Upper lobe of left lung (tissue), 6 donors: Measurements from ENCODE around the gene AURKAIP1. TPM values are rescaled to one million over a fixed set of nuclear protein-coding genes. Genes with fewer than 3 reads are reported as not detected.
A peak's percentile ranks its signal among the peaks of the same experiment; 100 is the strongest.
"Not testable (repeated sequence)": the region's sequence is repeated elsewhere in the genome, so short reads cannot be mapped to it uniquely, and the experiment has no call there.

Experiments used
- ATAC-seq, 2 donors: fragments of 200-7000 bp; cut with Tn5 transposase; one replicate each; pipeline ENCODE4 v1.9.1; 2022; ENCODE audit warnings: mild to moderate bottlenecking in 2 of 2, moderate library complexity in 2 of 2; ENCODE audit not compliant: low FRiP score in 2 of 2
- DNase-seq, 2 donors: peaks; one replicate each; pipeline ENCODE4 v3.0.0-alpha.2; 2019 to 2020
- H3K27ac ChIP-seq, 4 donors: fragments of 200-600 bp; sonication (generic); one replicate each; pipeline ENCODE4 v1.5.1; 2016 to 2019
- H3K27me3 ChIP-seq, 4 donors: fragments of 200-600 bp; sonication (generic); one replicate each; pipeline ENCODE4 v1.5.1; 2017 to 2019
- H3K36me3 ChIP-seq, 4 donors: fragments of 200-600 bp; sonication (generic); one replicate each; pipeline ENCODE4 v1.5.1; 2016 to 2019
- H3K4me1 ChIP-seq, 4 donors: fragments of 200-600 bp; sonication (generic); one replicate each; pipeline ENCODE4 v1.5.1; 2018 to 2019
- H3K4me3 ChIP-seq, 4 donors: fragments of 200-600 bp; sonication (generic); one replicate each; pipeline ENCODE4 v1.5.1; 2017 to 2019; ENCODE audit warnings: mild to moderate bottlenecking in 2 of 4, moderate library complexity in 1 of 4
- H3K9me3 ChIP-seq, 4 donors: fragments of 200-600 bp; sonication (generic); one replicate each; pipeline ENCODE4 v1.5.1; 2018 to 2019
- CTCF ChIP-seq, 6 experiments: fragments of 450-650 bp in 4 of 6; fragments of 200-600 bp in 2 of 6; sonication (generic) in 2 of 6; IDR thresholded peaks; one replicate each; pipeline ENCODE4 v1.5.1; 2016 to 2019; ENCODE audit warnings: antibody characterized with exemption in 6 of 6
- EP300 ChIP-seq, 4 donors: sonication (generic); formaldehyde crosslinking; IDR thresholded peaks; one replicate each; pipeline ENCODE4 v1.5.1; 2017; ENCODE audit warnings: antibody characterized with exemption in 4 of 4, control low read depth in 2 of 4
- POLR2A ChIP-seq, 4 donors: fragments of 450-650 bp; IDR thresholded peaks; one replicate each; pipeline ENCODE4 v1.5.1; 2016 to 2017; ENCODE audit warnings: antibody characterized with exemption in 4 of 4, mild to moderate bottlenecking in 2 of 4
- POLR2AphosphoS5 ChIP-seq, 2 donors: sonication (generic); formaldehyde crosslinking; IDR thresholded peaks; one replicate each; pipeline ENCODE4 v1.5.1; 2017; ENCODE audit warnings: antibody characterized with exemption in 2 of 2
- WGBS, 2 donors: methylation state at CpG; one replicate each; pipeline ENCODE4 v1.1.5; 2017 to 2018; 5-methylcytosine and 5-hydroxymethylcytosine counted together
- total RNA-seq, 6 donors: library from RNA; depleted of rRNA in 4 of 6; stranded (reverse); fragments of >200 nt in 4 of 6; gene quantifications; one replicate each; pipeline versions ENCODE4 v1.1.0 to v1.2.1, GENCODE V29; 2016 to 2021
- donor health status: DM: no; HTN: no; CAD: no; lungs with moderate emphysema.
- donor health status: DM: no; HTN: yes; CAD: no; lungs with severe emphysema.

AURKAIP1 gene
- total RNA-seq, 6 donors from 2014 or later = 76.0 to 149 (median 119) TPM

- no peak overlapping the region for H3K4me3 ChIP-seq
- no peak overlapping the region for H3K27ac ChIP-seq
- 96% methylated on average over 13 of the region's 13 CpGs for WGBS, 2 donors
- DNase-seq (no peak), ATAC-seq (no peak)
- no peaks in the 10 kb centered on the region for H3K9me3 ChIP-seq
- peaks cover 14 to 31% (median 19%) of the 10 kb centered on the region in 4 donors for H3K4me1 ChIP-seq
- no peaks in the 10 kb centered on the region for H3K27me3 ChIP-seq
- H3K36me3 ChIP-seq = no peaks in the 10 kb centered on the region
- TF ChIP-seq CTCF (IDR thresholded peaks at IDR 0.05) (no peak), POLR2AphosphoS5 (IDR thresholded peaks at IDR 0.05) (no peak), POLR2A (IDR thresholded peaks at IDR 0.05) (no peak), EP300 (IDR thresholded peaks at IDR 0.05) (no peak)
These were observed 36.6 kb upstream of the AURKAIP1 start for GRCh38 chr1:1411626-1412025.

GRCh38 chr1:1410238-1410637 is 35.2 kb upstream of the AURKAIP1 start:
- WGBS, 2 donors = 63 to 79% methylated on average over 8 of the region's 8 CpGs
- not testable (repeated sequence) for H3K27ac ChIP-seq, DNase-seq, H3K4me3 ChIP-seq, H3K27me3 ChIP-seq, ATAC-seq, H3K36me3 ChIP-seq, H3K9me3 ChIP-seq
- H3K4me1 ChIP-seq = peaks cover 28 to 42% (median 32%) of the 10 kb centered on the region in 4 donors

- TF ChIP-seq POLR2A (IDR thresholded peaks at IDR 0.05) (no peak), POLR2AphosphoS5 (IDR thresholded peaks at IDR 0.05) (no peak), CTCF (IDR thresholded peaks at IDR 0.05) (peak in 1 of 6 experiments; percentile 15), EP300 (IDR thresholded peaks at IDR 0.05) (no peak)
- Histone ChIP-seq H3K27me3 (no peaks in the 10 kb centered on the region), H3K4me1 (peaks cover 31 to 47% (median 33%) of the 10 kb centered on the region in 4 donors), H3K27ac (peak overlapping the region; percentile 83 to 90 (median 85)), H3K36me3 (peaks cover 12 to 34% (median 25%) of the 10 kb centered on the region in 4 donors), H3K4me3 (peak overlapping the region; percentile 82 to 97 (median 90)), H3K9me3 (no peaks in the 10 kb centered on the region)
- peak in 1 of 2 donors; percentile 88 for DNase-seq
- 12 to 16% methylated on average over 31 to 36 of the region's 41 CpGs for WGBS, 2 donors
- peak in 1 of 2 donors; percentile 33 for ATAC-seq
These were observed 32.8 kb upstream of the AURKAIP1 start for GRCh38 chr1:1407636-1408318.

GRCh38 chr1:1406821-1407635 is 32.0 kb upstream of the AURKAIP1 start, which contains the start of gene MRPL20:
TSS of gene MRPL20 (minus strand) at chr1:1407293. CDS start at chr1:1407217, 76 bp downstream.
- peak; percentile 95 to 98 for DNase-seq
- peak; percentile 95 to 100 for ATAC-seq
- H3K4me3 ChIP-seq = peak within 1 kb of the TSS; percentile 82 to 97 (median 90)
- peaks cover 31 to 47% (median 33%) of the 10 kb centered on the region in 4 donors for H3K4me1 ChIP-seq
- H3K9me3 ChIP-seq = no peaks in the 10 kb centered on the region
- H3K27me3 ChIP-seq = no peaks in the 10 kb centered on the region
- TF ChIP-seq POLR2A (IDR thresholded peaks at IDR 0.05) (peak in 3 of 4 donors; percentile 44 to 86 (median 73)), POLR2AphosphoS5 (IDR thresholded peaks at IDR 0.05) (peak; percentile 98 to 99), EP300 (IDR thresholded peaks at IDR 0.05) (peak in 1 of 4 donors; percentile 81), CTCF (IDR thresholded peaks at IDR 0.05) (peak in 2 of 6 experiments; percentile 3 to 20)
- H3K36me3 ChIP-seq = peaks cover 12 to 42% (median 32%) of the 10 kb centered on the region in 4 donors
- peak within 1 kb of the TSS; percentile 83 to 90 (median 85) for H3K27ac ChIP-seq
- WGBS, 2 donors = 1% methylated on average over 53 to 60 of the region's 98 CpGs
